GM23338 (cell line): ENCODE measurements around the gene OR12D2. TPM values are rescaled to one million over a fixed set of nuclear protein-coding genes. Genes with fewer than 3 reads are reported as not detected.

ENCODE experiments used
- ATAC-seq: fragments of 200-7000 bp; cut with Tn5 transposase; 3 replicates; pipeline ENCODE4 v1.9.1; 2020
- DNase-seq: peaks from one replicate; pipeline ENCODE4 v3.0.0-alpha.2; 2015; ENCODE audit warnings: low spot score
- H2AFZ ChIP-seq: fragments of 200-600 bp; sonication (generic); 2 replicates; pipeline ENCODE4 v1.8.0; 2016; ENCODE audit warnings: antibody characterized with exemption, mild to moderate bottlenecking, moderate library complexity
- H3F3A ChIP-seq: fragments of 200-600 bp; sonication (generic); replicated peaks from 2 replicates; pipeline ENCODE4 v1.8.0; 2017; ENCODE audit warnings: antibody characterized with exemption, mixed run types, low read depth
- H3K27ac ChIP-seq: fragments of 200-600 bp; sonication (generic); 2 replicates; pipeline ENCODE4 v1.6.1; 2016; ENCODE audit warnings: low read depth
- H3K27me3 ChIP-seq: fragments of 200-600 bp; sonication (generic); 2 replicates; pipeline ENCODE4 v1.8.0; 2016; ENCODE audit warnings: mild to moderate bottlenecking, mixed run types, moderate library complexity; ENCODE audit not compliant: insufficient read depth
- H3K36me3 ChIP-seq: fragments of 200-600 bp; sonication (generic); 2 replicates; pipeline ENCODE4 v1.8.0; 2016; ENCODE audit warnings: mild to moderate bottlenecking; ENCODE audit not compliant: insufficient read depth
- H3K4me1 ChIP-seq: fragments of 200-600 bp; sonication (generic); 2 replicates; pipeline ENCODE4 v1.8.0; 2016; ENCODE audit warnings: mild to moderate bottlenecking, moderate library complexity; ENCODE audit not compliant: insufficient read depth
- H3K4me2 ChIP-seq: fragments of 200-600 bp; sonication (generic); 2 replicates; pipeline ENCODE4 v1.7.1; 2017; ENCODE audit warnings: mixed run types
- H3K4me3 ChIP-seq: fragments of 200-600 bp; sonication (generic); 2 replicates; pipeline ENCODE4 v1.6.1; 2016; ENCODE audit warnings: mixed run types
- H3K79me2 ChIP-seq: fragments of 200-600 bp; sonication (generic); replicated peaks from 2 replicates; pipeline ENCODE4 v1.8.0; 2017; ENCODE audit warnings: mild to moderate bottlenecking; ENCODE audit not compliant: insufficient read depth
- H3K9me2 ChIP-seq: fragments of 200-600 bp; sonication (generic); 2 replicates; pipeline ENCODE4 v1.8.0; 2017; ENCODE audit not compliant: insufficient read depth
- H4K20me1 ChIP-seq: fragments of 200-600 bp; sonication (generic); replicated peaks from 2 replicates; pipeline ENCODE4 v1.8.0; 2017; ENCODE audit warnings: mild to moderate bottlenecking; ENCODE audit not compliant: insufficient read depth
- H3K27ac Mint-ChIP-seq: 2 replicates; pipeline ENCODE4 v1.8.0; 2020; ENCODE audit warnings: inconsistent platforms, mild to moderate bottlenecking, moderate library complexity, mixed read lengths
- H3K27me3 Mint-ChIP-seq: 3 replicates; pipeline ENCODE4 v1.8.0; 2022; ENCODE audit warnings: low read depth, mild to moderate bottlenecking, moderate library complexity, mixed read lengths, inconsistent platforms; ENCODE audit not compliant: insufficient read depth, poor library complexity
- H3K36me3 Mint-ChIP-seq: 3 replicates; pipeline ENCODE4 v1.8.0; 2021; ENCODE audit warnings: low read depth, mild to moderate bottlenecking, inconsistent platforms, moderate library complexity, mixed read lengths
- H3K4me1 Mint-ChIP-seq: 3 replicates; pipeline ENCODE4 v1.8.0; 2020; ENCODE audit warnings: mild to moderate bottlenecking, inconsistent platforms, mixed read lengths
- H3K4me3 Mint-ChIP-seq: 3 replicates; pipeline ENCODE4 v1.8.0; 2021; ENCODE audit warnings: moderate library complexity, mild to moderate bottlenecking, inconsistent platforms, mixed read lengths
- H3K9me3 Mint-ChIP-seq: 3 replicates; pipeline ENCODE4 v1.8.0; 2020; ENCODE audit warnings: moderate library complexity, mild to moderate bottlenecking, inconsistent platforms, mixed read lengths
- CTCF ChIP-seq, 2 experiments: fragments of 200-600 bp in 1 of 2; sonication (generic) in 1 of 2; conservative IDR thresholded peaks; 2 replicates each; pipeline versions ENCODE4 v1.5.1 to v1.6.1; 2016 to 2017; ENCODE audit warnings: antibody characterized with exemption in 2 of 2, low read depth in 2 of 2, mild to moderate bottlenecking in 2 of 2, moderate library complexity in 1 of 2
- EZH2 ChIP-seq: fragments of 200-600 bp; sonication (generic); IDR thresholded peaks from one replicate; pipeline ENCODE4 v1.8.0; 2017; ENCODE audit warnings: antibody characterized with exemption, mild to moderate bottlenecking, low read depth; ENCODE audit not compliant: unreplicated experiment
- POLR2AphosphoS5 ChIP-seq: IDR thresholded peaks from 2 replicates; pipeline ENCODE4 v1.6.1; 2016; ENCODE audit warnings: antibody characterized with exemption, low read depth
- ZNF462 ChIP-seq: fragments of 250-450 bp; sonication (Bioruptor Pico); IDR thresholded peaks from 2 replicates; pipeline ENCODE4 v1.5.0; 2020; ENCODE audit warnings: mild to moderate bottlenecking, moderate library complexity
- polyA plus RNA-seq: library from polyadenylated mRNA; unstranded; fragments of >200 nt; fragmentation: Nextera tagmentation; extraction: Ambion mirVana; gene quantifications from 2 replicates; pipeline ENCODE4 v1.2.1, GENCODE V29; 2016
- total RNA-seq: library from RNA; depleted of rRNA; stranded (reverse); fragments of >200 nt; shearing (Covaris generic); gene quantifications from 2 replicates; pipeline ENCODE4 v1.2.3, GENCODE V29; 2014

OR12D2 gene
- total and polyA plus RNA-seq, 2 experiments from 2014 or later: not detected

GRCh38 chr6:29399525-29399924 is 4.1 kb downstream of the OR12D2 start (continued):
- no peak for TF ChIP-seq ZNF462 (CRISPR knock-in tag)

GRCh38 chr6:29403801-29404200 is 8.4 kb downstream of the OR12D2 start:
- Mint-ChIP-seq H3K9me3 (peaks cover 6% of the 10 kb centered on the region; the same call in 2 of the 3 replicates), H3K27me3 (no peaks in the 10 kb centered on the region), H3K4me1 (no peaks in the 10 kb centered on the region), H3K27ac (no peak overlapping the region), H3K36me3 (no peaks in the 10 kb centered on the region), H3K4me3 (no peak overlapping the region)
- H3K4me3 ChIP-seq: no peak overlapping the region
- H3K9me2 ChIP-seq: no peaks in the 10 kb centered on the region; the same call in 1 of the 2 replicates
- no peaks in the 10 kb centered on the region for H3K27me3 ChIP-seq
- H3K36me3 ChIP-seq: no peaks in the 10 kb centered on the region
- H3K4me1 ChIP-seq: no peaks in the 10 kb centered on the region
- DNase-seq: no peak
- no peak overlapping the region for H2AFZ ChIP-seq
- H4K20me1 ChIP-seq: no peaks in the 10 kb centered on the region
- H3K79me2 ChIP-seq: no peaks in the 10 kb centered on the region
- H3K27ac ChIP-seq: no peak overlapping the region
- TF ChIP-seq EZH2 (no peak), POLR2AphosphoS5 (no peak), CTCF (conservative IDR thresholded peaks at IDR 0.05; ENCODE audit: low read depth in 2 of 2) (no peak)
- no peak for ATAC-seq
- H3F3A ChIP-seq: no peaks in the 10 kb centered on the region
- H3K4me2 ChIP-seq: no peak overlapping the region
